Measurements from ENCODE around the gene MAPKAP1.

- no peak for TF ChIP-seq EZH2 (IDR thresholded peaks at IDR 0.05; ENCODE audit: insufficient read depth, poor library complexity, severe bottlenecking)
- no peak for TF ChIP-seq EZH2phosphoT487 (IDR thresholded peaks at IDR 0.05; ENCODE audit: insufficient read depth, low read depth)
Observed at GRCh38 chr9:125393426-125393825, 313.6 kb downstream of the MAPKAP1 start.

Measured in GM23248 (cell line).